Measurements from ENCODE around the gene CTNNA2.

Gene CTNNA2

DNA sequence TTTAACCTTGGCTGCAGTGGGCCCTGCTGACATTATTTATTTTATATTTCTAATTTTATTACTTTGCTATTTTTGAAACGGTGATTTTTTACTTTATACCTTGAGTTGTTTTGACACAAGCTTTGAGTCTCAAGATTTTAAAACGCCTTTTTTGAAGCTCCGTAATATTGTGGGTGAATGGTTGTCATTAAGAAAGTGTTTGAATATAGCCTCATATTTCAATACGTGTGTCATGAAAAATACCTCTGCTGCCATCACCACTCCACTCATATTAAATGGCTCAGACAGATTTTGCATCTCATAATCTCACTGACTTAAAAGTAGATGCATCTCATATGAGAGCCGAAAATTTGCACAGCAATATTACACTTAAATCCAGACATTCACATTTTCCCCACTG lies 106.6 kb downstream of the CTNNA2 start:
- no peaks in the 10 kb centered on the region for H3K36me3 ChIP-seq (ENCODE audit: control insufficient read depth, low read depth, low read length)
- no peak overlapping the region for H3K9ac ChIP-seq (ENCODE audit: low read length)
- no peak overlapping the region for H3K4me3 ChIP-seq (ENCODE audit: low read length)
- no peak overlapping the region for H3K27ac ChIP-seq (ENCODE audit: low read length)
- H3K4me1 ChIP-seq (ENCODE audit: control insufficient read depth, low read depth, low read length) = no peaks in the 10 kb centered on the region
- H3K27me3 ChIP-seq (ENCODE audit: control insufficient read depth, insufficient read depth, low read length) = no peaks in the 10 kb centered on the region
- H3K9me3 ChIP-seq (ENCODE audit: control insufficient read depth, low read depth, low read length) = no peaks in the 10 kb centered on the region

DNA sequence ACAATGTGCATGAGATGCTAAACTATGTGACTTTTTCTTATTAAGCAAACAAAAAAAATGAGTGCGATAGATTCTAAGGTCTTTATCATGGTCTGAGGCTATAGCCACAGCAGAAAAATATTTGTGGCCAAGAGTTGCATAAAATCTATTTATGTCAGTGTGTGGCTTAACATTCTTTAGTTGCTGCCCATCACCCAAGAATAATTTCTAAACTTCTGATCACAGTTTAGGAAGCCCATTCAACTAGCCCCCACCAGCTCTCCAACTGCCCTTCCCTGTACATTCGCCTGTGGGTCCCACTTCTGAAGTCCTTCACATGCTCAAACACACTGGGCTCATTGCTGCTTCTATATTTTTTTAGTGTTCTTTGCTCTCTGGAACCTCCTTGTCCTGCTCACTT lies 107.1 kb downstream of the CTNNA2 start:
- Histone ChIP-seq H3K9ac (ENCODE audit: low read length) (no peak overlapping the region), H3K27me3 (ENCODE audit: control insufficient read depth, insufficient read depth, low read length) (no peaks in the 10 kb centered on the region), H3K4me3 (ENCODE audit: low read length) (no peak overlapping the region), H3K36me3 (ENCODE audit: control insufficient read depth, low read depth, low read length) (no peaks in the 10 kb centered on the region), H3K4me1 (ENCODE audit: control insufficient read depth, low read depth, low read length) (no peaks in the 10 kb centered on the region), H3K27ac (ENCODE audit: low read length) (no peak overlapping the region), H3K9me3 (ENCODE audit: control insufficient read depth, low read depth, low read length) (no peaks in the 10 kb centered on the region)

DNA sequence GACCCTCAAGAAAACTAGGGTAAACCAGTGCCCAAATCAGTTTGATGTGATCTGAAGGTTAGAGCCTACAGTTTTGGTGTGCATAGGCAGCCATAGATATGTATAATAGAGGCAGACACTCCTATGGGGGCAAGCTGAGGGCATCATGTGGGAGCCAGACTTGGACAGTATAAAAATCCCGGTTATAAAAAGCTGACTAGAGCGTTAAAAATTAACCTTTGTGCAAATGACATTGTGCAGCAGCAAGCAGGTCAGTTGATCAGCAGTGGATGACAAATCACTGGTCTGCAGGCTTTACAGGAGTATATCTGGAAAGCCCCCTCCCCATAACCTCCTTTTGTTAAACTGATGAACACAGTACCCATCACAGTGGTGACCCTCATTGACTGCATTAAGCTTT lies 107.8 kb downstream of the CTNNA2 start:
- no peaks in the 10 kb centered on the region for H3K9me3 ChIP-seq (ENCODE audit: control insufficient read depth, low read depth, low read length)
- no peak overlapping the region for H3K9ac ChIP-seq (ENCODE audit: low read length)
- H3K4me3 ChIP-seq (ENCODE audit: low read length) = no peak overlapping the region
- no peaks in the 10 kb centered on the region for H3K4me1 ChIP-seq (ENCODE audit: control insufficient read depth, low read depth, low read length)
- H3K27ac ChIP-seq (ENCODE audit: low read length) = no peak overlapping the region
- no peaks in the 10 kb centered on the region for H3K36me3 ChIP-seq (ENCODE audit: control insufficient read depth, low read depth, low read length)
- H3K27me3 ChIP-seq (ENCODE audit: control insufficient read depth, insufficient read depth, low read length) = no peaks in the 10 kb centered on the region

DNA sequence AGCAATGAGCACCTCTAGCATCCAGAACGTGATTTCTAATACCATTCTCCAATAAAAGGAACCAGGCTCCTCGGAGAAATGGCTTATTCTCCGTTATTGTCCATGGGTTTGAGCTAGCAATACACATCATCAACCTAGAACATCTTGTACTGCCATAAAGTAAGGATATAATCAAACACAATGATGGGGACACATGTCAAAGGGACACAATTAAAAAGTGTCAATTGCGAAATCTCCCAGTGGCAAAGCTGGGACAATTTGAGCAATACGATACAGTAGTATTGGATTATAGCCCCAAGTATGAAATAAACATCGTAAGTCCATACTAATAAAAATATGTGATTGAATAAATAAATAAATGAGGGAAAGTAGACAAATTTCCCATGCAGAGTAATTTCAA lies 108.4 kb downstream of the CTNNA2 start:
- H3K4me1 ChIP-seq (ENCODE audit: control insufficient read depth, low read depth, low read length) = no peaks in the 10 kb centered on the region
- H3K9ac ChIP-seq (ENCODE audit: low read length) = no peak overlapping the region
- H3K27ac ChIP-seq (ENCODE audit: low read length) = no peak overlapping the region
- H3K36me3 ChIP-seq (ENCODE audit: control insufficient read depth, low read depth, low read length) = no peaks in the 10 kb centered on the region
- no peaks in the 10 kb centered on the region for H3K9me3 ChIP-seq (ENCODE audit: control insufficient read depth, low read depth, low read length)
- no peak overlapping the region for H3K4me3 ChIP-seq (ENCODE audit: low read length)
- H3K27me3 ChIP-seq (ENCODE audit: control insufficient read depth, insufficient read depth, low read length) = no peaks in the 10 kb centered on the region

DNA sequence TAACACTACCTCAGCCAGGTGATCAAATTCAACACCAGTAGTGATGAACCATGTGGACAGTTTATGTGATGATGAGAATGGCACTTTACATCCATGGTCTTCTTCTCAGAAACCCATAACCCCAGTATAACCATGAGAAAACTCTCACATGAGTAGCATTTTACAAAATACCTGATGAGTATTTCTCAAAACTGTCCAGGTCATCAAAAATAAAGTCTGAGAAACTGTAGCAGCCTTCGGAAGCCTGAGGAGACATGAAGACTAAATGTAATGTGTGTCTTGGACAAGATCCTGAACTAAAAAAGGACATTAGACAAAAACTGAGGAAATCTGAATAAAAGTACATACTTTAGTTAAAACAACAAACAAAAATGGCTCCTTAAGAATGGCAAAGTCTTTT lies 108.9 kb downstream of the CTNNA2 start:
- Histone ChIP-seq H3K9ac (ENCODE audit: low read length) (no peak overlapping the region), H3K27me3 (ENCODE audit: control insufficient read depth, insufficient read depth, low read length) (no peaks in the 10 kb centered on the region), H3K4me3 (ENCODE audit: low read length) (no peak overlapping the region), H3K36me3 (ENCODE audit: control insufficient read depth, low read depth, low read length) (no peaks in the 10 kb centered on the region), H3K27ac (ENCODE audit: low read length) (no peak overlapping the region), H3K9me3 (ENCODE audit: control insufficient read depth, low read depth, low read length) (no peaks in the 10 kb centered on the region), H3K4me1 (ENCODE audit: control insufficient read depth, low read depth, low read length) (no peaks in the 10 kb centered on the region)

DNA sequence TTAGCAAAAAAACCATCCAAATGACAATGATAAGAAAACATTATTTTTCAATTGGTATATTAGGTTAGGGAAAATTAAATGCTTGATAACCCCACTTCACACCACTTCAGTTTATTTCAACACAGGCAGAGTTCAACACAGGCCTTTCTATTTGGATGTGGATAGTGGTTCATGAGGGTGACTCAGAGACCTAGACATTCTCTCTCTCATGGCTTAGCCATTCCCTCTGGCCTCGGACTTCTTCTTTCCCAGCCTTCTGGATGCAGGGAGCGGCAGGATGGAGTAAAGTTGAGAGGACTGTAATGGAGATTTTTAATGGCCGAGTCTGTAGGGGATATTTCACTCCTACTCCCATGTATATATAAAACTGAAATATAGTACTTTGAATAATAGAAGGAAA lies 109.7 kb downstream of the CTNNA2 start:
- H3K27me3 ChIP-seq (ENCODE audit: control insufficient read depth, insufficient read depth, low read length) = no peaks in the 10 kb centered on the region
- no peak overlapping the region for H3K9ac ChIP-seq (ENCODE audit: low read length)
- H3K4me3 ChIP-seq (ENCODE audit: low read length) = no peak overlapping the region
- H3K4me1 ChIP-seq (ENCODE audit: control insufficient read depth, low read depth, low read length) = no peaks in the 10 kb centered on the region
- H3K9me3 ChIP-seq (ENCODE audit: control insufficient read depth, low read depth, low read length) = no peaks in the 10 kb centered on the region
- no peaks in the 10 kb centered on the region for H3K36me3 ChIP-seq (ENCODE audit: control insufficient read depth, low read depth, low read length)
- no peak overlapping the region for H3K27ac ChIP-seq (ENCODE audit: low read length)

DNA sequence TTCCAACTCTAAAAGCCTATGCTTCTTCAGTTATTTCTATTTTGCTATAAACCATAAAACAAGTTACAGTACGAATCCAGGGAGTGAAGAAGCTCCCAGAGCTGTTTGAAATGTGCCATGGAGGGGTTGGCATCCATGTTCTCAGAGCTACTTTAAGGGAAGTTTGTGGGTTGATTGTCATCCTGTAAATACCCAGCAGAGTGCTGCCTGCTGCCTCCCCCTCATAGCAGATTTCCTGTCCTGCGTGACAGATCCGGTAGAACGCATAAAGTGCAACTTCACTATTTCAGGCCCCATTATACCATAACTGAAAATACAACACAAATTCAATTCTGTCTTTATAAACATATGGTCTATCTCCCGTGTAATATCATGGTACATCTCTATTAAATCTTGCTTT lies 114.4 kb downstream of the CTNNA2 start:
- H3K4me1 ChIP-seq (ENCODE audit: control insufficient read depth, low read depth, low read length) = no peaks in the 10 kb centered on the region
- no peak overlapping the region for H3K27ac ChIP-seq (ENCODE audit: low read length)
- H3K9me3 ChIP-seq (ENCODE audit: control insufficient read depth, low read depth, low read length) = no peaks in the 10 kb centered on the region
- no peak overlapping the region for H3K9ac ChIP-seq (ENCODE audit: low read length)
- H3K36me3 ChIP-seq (ENCODE audit: control insufficient read depth, low read depth, low read length) = no peaks in the 10 kb centered on the region
- H3K27me3 ChIP-seq (ENCODE audit: control insufficient read depth, insufficient read depth, low read length) = no peaks in the 10 kb centered on the region
- no peak overlapping the region for H3K4me3 ChIP-seq (ENCODE audit: low read length)

DNA sequence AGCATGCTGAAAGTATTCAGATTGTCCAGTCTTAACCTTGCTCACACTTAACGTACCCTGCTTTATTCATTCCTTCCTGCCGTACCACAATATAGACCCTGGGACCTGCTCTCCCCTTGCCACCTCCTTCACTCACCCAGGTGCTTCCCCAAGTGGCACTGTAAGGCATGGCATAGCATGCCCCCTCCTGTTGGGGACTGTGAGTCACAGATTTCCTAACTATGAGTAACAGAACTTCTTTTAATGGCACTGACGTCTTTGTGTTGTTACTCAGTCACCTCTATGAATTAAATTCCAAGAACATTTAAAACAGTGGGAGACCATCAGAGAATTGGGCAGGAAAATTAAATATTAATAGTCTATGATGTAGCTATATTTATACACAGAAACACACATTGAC lies 117.2 kb downstream of the CTNNA2 start:
- Histone ChIP-seq H3K36me3 (ENCODE audit: control insufficient read depth, low read depth, low read length) (no peaks in the 10 kb centered on the region), H3K27me3 (ENCODE audit: control insufficient read depth, insufficient read depth, low read length) (no peaks in the 10 kb centered on the region), H3K9me3 (ENCODE audit: control insufficient read depth, low read depth, low read length) (no peaks in the 10 kb centered on the region), H3K4me3 (ENCODE audit: low read length) (no peak overlapping the region), H3K27ac (ENCODE audit: low read length) (no peak overlapping the region), H3K9ac (ENCODE audit: low read length) (no peak overlapping the region), H3K4me1 (ENCODE audit: control insufficient read depth, low read depth, low read length) (no peaks in the 10 kb centered on the region)

DNA sequence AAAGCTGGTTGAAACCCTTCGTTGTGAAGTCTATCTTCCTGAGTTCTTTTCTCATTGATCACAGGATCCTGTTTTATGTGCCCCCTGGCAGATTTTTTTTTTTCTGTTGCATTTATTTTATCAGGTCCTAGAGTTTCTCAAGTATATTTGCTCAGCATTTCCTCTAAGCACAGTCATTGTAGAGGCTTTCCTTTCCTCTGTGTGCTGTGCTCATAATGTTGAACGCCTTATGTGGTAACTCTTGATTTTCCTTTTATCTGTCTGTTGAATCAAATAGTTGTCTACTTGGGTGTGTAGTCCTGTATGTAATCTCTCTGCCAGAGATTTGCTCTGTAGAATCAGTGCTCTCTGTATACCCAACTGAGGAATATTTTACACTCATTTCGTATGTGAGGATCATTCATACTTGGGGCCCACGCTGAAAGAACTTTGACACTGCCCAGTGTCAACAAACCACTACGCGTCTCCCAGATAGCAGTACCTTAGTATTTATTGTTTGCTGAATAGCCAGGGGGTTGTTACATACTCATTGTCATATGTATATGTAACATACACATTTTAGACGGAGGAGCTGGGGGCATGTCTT lies 118.2 kb downstream of the CTNNA2 start:
- Histone ChIP-seq H3K27me3 (ENCODE audit: control insufficient read depth, insufficient read depth, low read length) (no peaks in the 10 kb centered on the region), H3K9me3 (ENCODE audit: control insufficient read depth, low read depth, low read length) (no peaks in the 10 kb centered on the region), H3K4me3 (ENCODE audit: low read length) (no peak overlapping the region)

DNA sequence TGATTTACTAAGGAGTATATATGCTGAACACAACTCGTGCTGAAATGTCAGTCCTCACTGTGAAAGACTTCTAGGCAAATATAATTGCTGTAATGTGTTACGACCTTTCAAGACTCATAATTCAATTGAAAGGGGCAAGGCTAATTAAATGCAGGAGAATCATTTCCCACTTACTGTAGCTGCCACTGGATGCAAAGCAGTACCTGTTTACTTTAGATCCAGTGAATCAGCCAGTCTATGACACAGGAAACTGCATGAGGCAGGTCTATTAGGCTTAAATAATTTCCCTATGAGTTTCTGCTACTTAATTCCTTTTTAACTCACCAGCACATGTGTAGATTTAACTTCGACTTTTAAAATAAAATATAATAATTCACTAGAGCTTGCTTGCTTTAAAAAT lies 125.6 kb downstream of the CTNNA2 start:
- H3K9me3 ChIP-seq (ENCODE audit: control insufficient read depth, low read depth, low read length) = no peaks in the 10 kb centered on the region
- no peak overlapping the region for H3K9ac ChIP-seq (ENCODE audit: low read length)
- no peaks in the 10 kb centered on the region for H3K27me3 ChIP-seq (ENCODE audit: control insufficient read depth, insufficient read depth, low read length)
- no peak overlapping the region for H3K27ac ChIP-seq (ENCODE audit: low read length)
- no peaks in the 10 kb centered on the region for H3K36me3 ChIP-seq (ENCODE audit: control insufficient read depth, low read depth, low read length)
- peaks cover 37% of the 10 kb centered on the region for H3K4me1 ChIP-seq (ENCODE audit: control insufficient read depth, low read depth, low read length)
- H3K4me3 ChIP-seq (ENCODE audit: low read length) = no peak overlapping the region

More for the DNA sequence above, 118.2 kb downstream of the CTNNA2 start:
- no peaks in the 10 kb centered on the region for H3K36me3 ChIP-seq (ENCODE audit: control insufficient read depth, low read depth, low read length)
- H3K27ac ChIP-seq (ENCODE audit: low read length) = no peak overlapping the region
- no peaks in the 10 kb centered on the region for H3K4me1 ChIP-seq (ENCODE audit: control insufficient read depth, low read depth, low read length)
- no peak overlapping the region for H3K9ac ChIP-seq (ENCODE audit: low read length)

DNA sequence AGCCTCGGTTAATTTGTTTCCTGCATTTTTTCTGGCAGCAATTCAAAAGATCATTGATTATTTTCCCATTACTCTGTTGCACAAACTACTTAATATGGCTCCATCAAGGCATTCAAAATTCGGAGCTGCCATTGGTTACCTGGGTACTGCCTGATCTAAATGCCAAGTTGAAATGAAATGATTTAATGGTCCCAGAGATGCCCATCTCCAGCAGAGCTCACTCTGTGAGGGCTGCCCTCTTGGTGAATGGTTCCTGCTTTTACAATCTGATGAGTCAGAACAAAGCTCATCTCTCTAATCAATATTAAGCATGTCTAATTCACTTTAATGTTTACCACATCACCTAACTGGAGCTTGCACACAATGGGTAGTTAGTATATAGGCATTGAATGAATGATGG lies 126.1 kb downstream of the CTNNA2 start:
- Histone ChIP-seq H3K4me1 (ENCODE audit: control insufficient read depth, low read depth, low read length) (peaks cover 37% of the 10 kb centered on the region), H3K4me3 (ENCODE audit: low read length) (no peak overlapping the region), H3K27me3 (ENCODE audit: control insufficient read depth, insufficient read depth, low read length) (no peaks in the 10 kb centered on the region), H3K9ac (ENCODE audit: low read length) (no peak overlapping the region), H3K36me3 (ENCODE audit: control insufficient read depth, low read depth, low read length) (no peaks in the 10 kb centered on the region), H3K9me3 (ENCODE audit: control insufficient read depth, low read depth, low read length) (no peaks in the 10 kb centered on the region), H3K27ac (ENCODE audit: low read length) (no peak overlapping the region)

DNA sequence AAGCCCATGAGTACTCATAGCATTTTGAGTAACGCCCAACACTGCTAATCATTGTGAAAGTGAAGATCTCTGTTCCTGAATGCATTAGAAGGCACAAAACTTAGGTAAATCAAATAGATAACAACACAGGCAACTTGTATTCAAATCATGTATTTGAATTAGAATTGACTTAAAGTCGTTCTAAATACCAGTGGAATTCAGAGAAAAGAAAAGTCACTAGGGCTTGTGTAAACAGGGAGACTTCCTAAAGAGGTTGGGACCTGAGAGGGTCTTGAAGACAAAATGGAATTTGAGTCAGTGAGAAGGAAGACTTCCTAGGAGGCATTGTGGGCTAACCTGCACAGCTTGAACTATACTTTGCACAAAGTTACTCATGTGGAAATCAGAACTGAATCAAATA lies 127.2 kb downstream of the CTNNA2 start:
- peak overlapping the region; percentile 31 for H3K4me3 ChIP-seq (ENCODE audit: low read length)
- no peaks in the 10 kb centered on the region for H3K36me3 ChIP-seq (ENCODE audit: control insufficient read depth, low read depth, low read length)
- no peak overlapping the region for H3K9ac ChIP-seq (ENCODE audit: low read length)
- no peaks in the 10 kb centered on the region for H3K9me3 ChIP-seq (ENCODE audit: control insufficient read depth, low read depth, low read length)
- no peaks in the 10 kb centered on the region for H3K27me3 ChIP-seq (ENCODE audit: control insufficient read depth, insufficient read depth, low read length)
- no peak overlapping the region for H3K27ac ChIP-seq (ENCODE audit: low read length)
- peaks cover 37% of the 10 kb centered on the region for H3K4me1 ChIP-seq (ENCODE audit: control insufficient read depth, low read depth, low read length)
